Measurements from ENCODE around the gene MYH7.

The MYH7 gene

DNA sequence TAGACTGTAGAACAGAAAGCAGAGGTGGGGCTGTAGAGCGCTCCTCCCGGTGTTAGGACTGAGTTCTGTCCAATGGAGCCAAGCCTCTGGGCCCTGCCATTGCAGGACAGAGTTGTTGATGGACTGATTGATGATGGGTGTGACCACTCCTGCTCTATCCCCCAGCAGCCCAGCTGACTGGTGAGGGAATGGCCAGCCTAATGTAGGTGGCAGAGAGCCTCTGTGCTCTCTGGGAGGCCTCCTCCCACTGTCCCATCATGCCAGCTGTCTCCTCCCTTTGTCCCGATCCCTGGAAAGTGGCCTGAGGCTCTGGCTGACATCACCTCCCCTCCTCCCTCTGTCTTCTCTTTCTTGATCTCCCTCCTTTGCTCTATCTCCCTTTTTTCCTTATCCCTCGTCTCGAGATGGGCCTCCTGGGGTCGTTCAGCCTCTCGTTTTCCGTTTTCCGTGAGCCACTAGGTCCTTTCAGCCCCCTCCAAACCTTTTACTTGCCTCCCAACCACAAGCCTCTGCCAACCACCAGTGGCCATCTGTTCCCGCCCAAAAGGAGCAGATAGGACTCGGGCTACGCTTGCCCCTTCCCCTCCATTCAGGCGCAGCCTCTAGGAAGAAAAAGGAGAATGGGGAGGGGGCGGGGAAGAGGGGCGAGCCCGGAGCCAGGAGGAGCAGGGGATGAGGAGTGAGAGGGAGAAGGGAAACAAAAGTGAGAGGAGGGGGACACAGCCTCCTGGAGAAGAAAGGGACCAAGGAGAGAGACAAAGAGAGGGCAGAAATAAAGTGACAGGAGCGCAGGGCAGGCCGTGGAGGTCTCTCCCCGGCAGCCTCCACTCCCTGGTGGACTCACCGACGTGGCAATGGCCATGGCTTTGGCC lies 71.1 kb downstream of the MYH7 start:
- H3K27ac ChIP-seq (ENCODE audit: low read depth, low read length) = peak overlapping the region; percentile 6; the same call in 1 of the 2 replicates
- 7% methylated on average over 21 of the region's 21 CpGs for WGBS
- H3K4me1 ChIP-seq (ENCODE audit: insufficient read depth, low read length) = peaks cover 13% of the 10 kb centered on the region
- H3K9me3 ChIP-seq (ENCODE audit: insufficient read depth, low read depth, low read length) = no peaks in the 10 kb centered on the region
- H3K27me3 ChIP-seq (ENCODE audit: insufficient read depth, low read length) = peaks cover 14% of the 10 kb centered on the region
- H3K36me3 ChIP-seq (ENCODE audit: insufficient read depth, low read length) = peaks cover 14% of the 10 kb centered on the region; the same call in 1 of the 2 replicates
- peak overlapping the region; percentile 76 for H3K4me3 ChIP-seq (ENCODE audit: low read length)
- peak overlapping the region; percentile 84 for H3K9ac ChIP-seq (ENCODE audit: low read depth, low read length)

Data from HUES64 (cell line).